Measurements from ENCODE around the gene ERLIN1.

DNA sequence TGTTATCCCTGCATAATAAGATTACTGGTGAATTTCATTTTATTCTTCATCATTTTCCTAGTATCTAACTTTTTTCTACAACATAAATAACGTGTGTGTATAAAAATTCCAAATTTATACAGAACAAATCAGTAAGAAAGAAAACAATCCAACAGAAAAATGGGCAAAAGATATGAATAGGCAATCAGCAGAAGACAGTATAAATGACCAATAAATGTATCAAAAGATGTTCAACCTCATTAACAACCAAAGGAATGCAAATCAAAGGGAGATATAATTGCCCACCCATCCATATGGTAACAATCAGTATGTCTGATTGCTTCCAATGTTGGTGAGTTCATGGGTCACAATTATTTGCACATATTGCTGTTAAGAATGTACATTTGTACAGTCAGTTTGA is 13.5 kb downstream of the ERLIN1 start:
- TF ChIP-seq POLR2A (IDR thresholded peaks at IDR 0.05) (no peak), CTCF (IDR thresholded peaks at IDR 0.05) (no peak)
